NCI-H2029 (cell line): ENCODE data around the gene NT5DC4.
"Not testable (repeated sequence)": the region's sequence is repeated elsewhere in the genome, so short reads cannot be mapped to it uniquely, and the experiment has no call there.

ENCODE experiments used
- DNase-seq: peaks from one replicate; lab custom pipeline; 2025; lab: John Stamatoyannopoulos, UW

Gene NT5DC4

DNA sequence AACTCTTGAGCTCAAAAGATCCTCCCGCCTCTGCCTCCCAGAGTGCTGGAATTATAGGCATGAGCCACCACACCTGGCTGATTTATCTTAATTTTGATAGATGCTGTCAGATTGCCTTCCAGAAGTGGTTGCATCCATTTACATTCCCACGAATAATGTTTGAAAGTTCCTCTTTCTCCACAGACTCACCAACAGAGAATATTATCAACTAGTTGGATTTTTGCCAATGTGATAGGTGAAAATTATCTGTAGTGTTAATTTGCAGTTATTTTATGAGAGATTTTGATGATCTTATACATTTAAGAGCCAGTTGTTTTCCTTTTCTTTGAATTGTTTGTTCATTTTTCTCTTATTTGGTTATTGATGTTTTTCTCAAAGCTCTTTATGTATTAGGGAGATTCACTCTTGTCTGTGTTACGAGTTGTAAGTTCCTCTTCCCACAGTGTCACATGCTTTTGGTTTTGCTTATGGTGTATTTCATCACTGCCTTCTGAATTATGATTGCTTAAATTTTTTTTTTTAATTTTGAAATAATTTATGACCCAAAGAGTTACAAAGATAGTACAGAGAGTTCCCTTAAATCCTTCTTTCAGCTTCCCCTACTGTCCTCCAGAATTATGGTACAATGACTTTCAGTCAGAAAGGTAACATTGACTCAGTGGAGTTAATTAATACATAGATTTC is 20.7 kb upstream of the NT5DC4 start:
- DNase-seq, result no peak

GRCh38 chr2:112701052-112701451 is 19.8 kb upstream of the NT5DC4 start:
- no peak for DNase-seq

DNA sequence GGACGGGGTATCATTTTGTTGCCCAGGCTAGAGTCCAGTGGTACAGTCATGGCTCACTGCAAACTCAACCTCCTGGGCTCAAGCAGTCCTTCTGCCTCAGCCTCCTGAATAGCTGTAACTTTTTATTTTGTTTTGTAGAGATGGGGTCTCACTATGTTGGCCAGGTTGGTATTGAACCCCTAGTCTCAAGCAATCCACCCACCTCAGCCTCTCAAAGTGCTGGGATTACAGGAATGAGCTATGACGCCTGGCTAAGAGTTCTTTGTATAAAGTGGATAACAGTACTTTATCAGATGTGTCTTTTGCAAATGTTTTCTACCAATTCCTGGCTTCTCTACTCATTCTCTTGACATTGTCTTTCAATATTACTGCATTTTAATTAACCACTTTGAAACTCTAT is 17.1 kb upstream of the NT5DC4 start:
- DNase-seq, result no peak

GRCh38 chr2:112705575-112705974 is 15.2 kb upstream of the NT5DC4 start:
- DNase-seq, result no peak

DNA sequence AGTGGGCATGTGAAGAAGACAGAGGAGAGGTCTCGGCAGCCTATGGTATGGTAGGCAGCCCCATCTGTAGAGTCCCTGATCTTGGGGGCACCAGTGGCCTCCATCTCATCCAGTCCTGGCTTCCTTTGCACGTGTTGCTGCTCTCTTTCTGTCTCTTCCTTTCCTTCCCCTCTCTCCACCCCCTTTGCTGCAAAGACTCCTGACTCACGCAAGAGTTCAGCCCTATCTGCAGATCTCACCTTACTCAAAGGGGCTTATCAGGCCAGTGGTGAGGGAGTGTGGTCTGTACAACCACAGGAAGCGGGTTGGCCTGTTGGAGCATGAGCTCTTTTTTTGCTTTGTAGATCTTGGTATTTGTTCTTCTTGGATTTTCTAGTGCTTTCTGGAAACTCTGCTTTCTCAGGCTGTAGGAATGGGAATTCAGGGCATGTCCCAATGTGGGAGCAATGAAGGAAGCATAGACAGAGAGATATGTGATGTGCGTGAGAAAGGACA is 14.6 kb upstream of the NT5DC4 start:
- no peak for DNase-seq

GRCh38 chr2:112706947-112707346 is 13.9 kb upstream of the NT5DC4 start:
- DNase-seq, result not testable (repeated sequence)

DNA sequence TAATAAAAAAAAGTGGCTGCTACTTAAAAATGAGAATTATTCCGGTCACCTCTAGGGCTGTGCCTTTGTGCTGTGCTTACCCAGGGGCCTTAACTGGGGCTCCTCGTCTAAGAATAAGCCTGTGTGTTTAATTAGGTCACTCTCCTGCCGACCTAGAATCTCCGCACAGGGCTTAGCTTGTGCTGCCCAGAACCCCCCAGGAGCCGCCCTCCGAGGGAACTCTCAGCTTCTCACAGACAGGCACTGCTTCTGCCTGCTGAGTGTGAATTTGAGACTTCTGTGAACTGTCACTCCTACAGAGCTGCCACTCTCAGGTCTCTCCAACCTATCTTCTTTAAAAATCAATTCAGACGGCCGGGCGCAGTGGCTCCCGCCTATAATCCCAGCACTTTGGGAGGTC is 11.9 kb upstream of the NT5DC4 start:
- DNase-seq, result no peak

DNA sequence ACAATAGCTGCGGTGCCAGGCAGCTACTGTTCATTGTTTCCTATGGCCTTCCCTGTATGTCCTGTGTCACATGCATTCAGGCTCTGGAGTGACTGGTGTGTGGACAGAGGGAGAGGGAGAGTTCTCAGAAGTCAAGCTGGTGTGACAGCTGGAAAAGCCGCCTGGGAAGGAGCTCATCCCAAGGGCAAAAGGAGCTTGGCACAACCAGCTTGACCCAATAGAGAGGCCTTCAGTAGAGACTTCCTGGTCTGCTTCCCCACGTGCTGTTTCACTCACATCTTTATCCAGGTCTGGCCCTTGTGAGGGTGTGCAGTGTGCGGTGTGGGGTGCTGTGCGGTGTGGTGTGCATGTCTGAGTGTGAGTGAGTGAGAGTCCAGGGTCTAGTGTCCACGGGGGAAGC is 11.1 kb upstream of the NT5DC4 start:
- DNase-seq, result no peak

DNA sequence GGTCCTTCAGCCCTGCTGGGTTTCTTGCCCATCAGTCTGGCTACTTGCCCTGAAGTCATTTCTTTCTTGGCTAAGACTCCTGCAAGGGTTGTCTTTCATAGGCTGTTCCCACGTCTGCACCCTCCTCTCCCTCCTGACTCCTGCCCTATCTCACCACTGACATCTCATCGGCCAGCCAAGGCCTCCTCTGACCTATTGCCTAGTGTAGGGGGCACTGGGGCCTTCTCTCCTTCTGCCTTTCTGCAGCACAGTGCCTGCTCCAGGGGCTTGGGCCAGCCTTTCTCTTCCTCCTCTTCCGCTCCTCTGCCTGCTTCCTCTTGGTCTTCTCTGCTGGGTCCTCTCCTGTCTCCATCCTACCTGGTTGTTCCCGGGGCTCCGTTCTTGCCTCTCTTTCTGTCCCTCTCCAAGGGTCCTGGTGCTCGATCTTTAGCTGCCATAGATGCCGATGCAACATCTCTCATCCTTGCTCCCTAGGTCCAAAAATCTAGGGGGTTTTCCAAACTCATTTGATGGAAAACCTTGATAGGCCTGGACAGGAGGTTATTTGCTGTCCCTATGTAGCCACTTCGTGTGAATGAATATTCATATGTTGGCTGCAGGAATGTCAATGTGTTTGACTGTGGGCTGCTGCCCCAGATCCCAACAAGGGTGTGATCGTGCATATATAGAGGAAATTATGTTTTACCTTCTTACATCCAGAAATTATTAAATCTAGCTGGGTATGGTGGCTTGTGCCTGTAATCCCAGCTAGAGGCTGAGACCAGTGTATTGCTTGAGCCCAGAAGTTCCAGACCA is 9.7 kb upstream of the NT5DC4 start:
- no peak for DNase-seq

DNA sequence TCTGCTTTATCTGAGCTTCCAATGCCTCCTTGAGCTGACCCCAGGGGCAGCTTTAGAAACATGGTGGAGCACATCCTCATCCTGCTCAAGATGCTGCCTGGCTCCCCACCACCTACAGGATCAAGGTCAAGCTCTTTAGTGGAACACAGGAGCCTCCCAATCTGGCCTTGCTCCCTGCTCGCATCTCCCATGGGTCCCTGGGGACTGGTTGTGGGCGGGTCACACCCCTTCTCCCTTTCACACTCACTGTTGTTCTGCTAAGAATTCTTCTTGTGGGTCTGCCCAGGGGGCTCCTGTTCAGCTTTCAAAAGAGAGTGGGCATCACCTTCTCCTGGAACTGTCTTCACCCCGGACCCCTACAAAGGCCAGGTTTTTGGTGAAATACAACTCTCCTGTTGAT is 8.4 kb upstream of the NT5DC4 start:
- no peak for DNase-seq

- DNase-seq, result no peak
These were observed 7.8 kb upstream of the NT5DC4 start for GRCh38 chr2:112712903-112713584.

DNA sequence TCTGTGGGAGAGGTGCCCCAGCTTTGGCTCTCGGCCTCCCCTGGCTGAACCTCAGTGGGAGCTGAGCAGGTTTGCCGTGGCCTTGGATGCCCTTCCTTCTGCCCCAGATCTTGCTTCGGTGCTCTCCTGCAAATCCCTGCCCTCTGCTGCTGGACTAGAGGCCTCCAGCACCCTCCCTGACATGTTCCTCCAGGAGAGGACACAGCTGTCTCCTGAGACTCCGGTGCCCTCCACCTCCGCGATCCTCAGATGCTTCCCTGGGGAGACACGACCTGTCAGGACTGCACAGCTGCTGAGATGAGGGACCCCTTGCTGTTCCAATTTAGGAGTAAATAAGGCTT is 7.3 kb upstream of the NT5DC4 start:
- DNase-seq, result no peak

DNA sequence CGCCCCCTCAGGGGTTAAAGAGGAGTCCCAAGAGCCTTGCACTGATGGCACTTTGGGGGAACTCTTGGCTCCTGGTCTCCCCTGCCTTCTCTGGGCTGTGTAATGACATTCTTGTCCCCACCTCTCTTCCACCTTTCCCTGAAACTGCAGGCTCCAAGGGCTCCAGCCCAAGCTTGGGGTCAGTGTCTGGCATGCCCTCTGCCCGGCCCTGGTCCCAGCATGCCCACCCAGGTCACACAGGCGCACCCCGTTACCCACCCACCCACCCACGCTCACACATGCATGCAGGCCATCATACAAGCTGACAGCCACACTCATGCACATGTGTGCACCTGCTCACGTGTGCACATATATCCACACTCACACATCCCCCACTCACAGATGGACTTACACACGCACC is 6.9 kb upstream of the NT5DC4 start:
- DNase-seq, result no peak

GRCh38 chr2:112714331-112714730 is 6.5 kb upstream of the NT5DC4 start:
- DNase-seq, result no peak

GRCh38 chr2:112714836-112715631 is 5.8 kb upstream of the NT5DC4 start:
- no peak for DNase-seq

GRCh38 chr2:112716094-112716493 is 4.7 kb upstream of the NT5DC4 start:
- DNase-seq, result not testable (repeated sequence)

DNA sequence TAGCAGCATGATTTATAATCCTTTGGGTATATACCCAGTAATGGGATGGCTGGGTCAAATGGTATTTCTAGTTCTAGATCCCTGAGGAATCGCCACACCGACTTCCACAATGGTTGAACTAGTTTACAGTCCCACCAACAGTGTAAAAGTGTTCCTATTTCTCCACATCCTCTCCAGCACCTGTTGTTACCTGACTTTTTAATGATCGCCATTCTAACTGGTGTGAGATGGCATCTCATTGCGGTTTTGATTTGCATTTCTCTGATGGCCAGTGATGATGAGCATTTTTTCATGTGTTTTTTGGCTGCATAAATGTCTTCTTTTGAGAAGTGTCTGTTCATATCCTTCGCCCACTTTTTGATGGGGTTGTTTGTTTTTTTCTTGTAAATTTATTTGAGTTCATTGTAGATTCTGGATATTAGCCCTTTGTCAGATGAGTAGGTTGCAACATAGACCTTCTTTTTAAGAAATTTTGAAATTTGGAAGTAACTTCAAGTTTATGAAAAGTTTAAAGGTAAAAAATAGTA is 3.9 kb upstream of the NT5DC4 start:
- not testable (repeated sequence) for DNase-seq

GRCh38 chr2:112718863-112719370 is 1.9 kb upstream of the NT5DC4 start:
- DNase-seq, result no peak

GRCh38 chr2:112721819-112722522 is 1.2 kb downstream of the NT5DC4 start:
- DNase-seq, result no peak

GRCh38 chr2:112722816-112723546 is 2.2 kb downstream of the NT5DC4 start:
- no peak for DNase-seq
